ENCODE results near the gene EFCAB8. TPM values are rescaled to one million over a fixed set of nuclear protein-coding genes. Genes with fewer than 3 reads are reported as not detected.

Gene EFCAB8
- total RNA-seq, 1 donor from 2014 or later = 0.32 TPM

- Mint-ChIP-seq H3K27ac (ENCODE audit: unreplicated experiment) (no peak overlapping the region), H3K4me3 (ENCODE audit: unreplicated experiment) (no peak overlapping the region), H3K4me1 (ENCODE audit: low read depth) (no peaks in the 10 kb centered on the region), H3K9me3 (ENCODE audit: low read depth) (no peaks in the 10 kb centered on the region), H3K27me3 (ENCODE audit: low read depth) (no peaks in the 10 kb centered on the region), H3K36me3 (ENCODE audit: low read depth) (peaks cover 5% of the 10 kb centered on the region)
- no peak for DNase-seq (ENCODE audit: low spot score)
- TF ChIP-seq, protein P1, sequence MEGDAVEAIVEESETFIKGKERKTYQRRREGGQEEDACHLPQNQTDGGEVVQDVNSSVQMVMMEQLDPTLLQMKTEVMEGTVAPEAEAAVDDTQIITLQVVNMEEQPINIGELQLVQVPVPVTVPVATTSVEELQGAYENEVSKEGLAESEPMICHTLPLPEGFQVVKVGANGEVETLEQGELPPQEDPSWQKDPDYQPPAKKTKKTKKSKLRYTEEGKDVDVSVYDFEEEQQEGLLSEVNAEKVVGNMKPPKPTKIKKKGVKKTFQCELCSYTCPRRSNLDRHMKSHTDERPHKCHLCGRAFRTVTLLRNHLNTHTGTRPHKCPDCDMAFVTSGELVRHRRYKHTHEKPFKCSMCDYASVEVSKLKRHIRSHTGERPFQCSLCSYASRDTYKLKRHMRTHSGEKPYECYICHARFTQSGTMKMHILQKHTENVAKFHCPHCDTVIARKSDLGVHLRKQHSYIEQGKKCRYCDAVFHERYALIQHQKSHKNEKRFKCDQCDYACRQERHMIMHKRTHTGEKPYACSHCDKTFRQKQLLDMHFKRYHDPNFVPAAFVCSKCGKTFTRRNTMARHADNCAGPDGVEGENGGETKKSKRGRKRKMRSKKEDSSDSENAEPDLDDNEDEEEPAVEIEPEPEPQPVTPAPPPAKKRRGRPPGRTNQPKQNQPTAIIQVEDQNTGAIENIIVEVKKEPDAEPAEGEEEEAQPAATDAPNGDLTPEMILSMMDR (IDR thresholded peaks at IDR 0.05) = no peak
Observed at GRCh38 chr20:32885185-32885584, 26.5 kb downstream of the EFCAB8 start.

- Mint-ChIP-seq H3K36me3 (ENCODE audit: low read depth) (peaks cover 7% of the 10 kb centered on the region), H3K9me3 (ENCODE audit: low read depth) (no peaks in the 10 kb centered on the region), H3K27ac (ENCODE audit: unreplicated experiment) (no peak overlapping the region)
Observed at GRCh38 chr20:32885952-32886351, 27.2 kb downstream of the EFCAB8 start.

DNA sequence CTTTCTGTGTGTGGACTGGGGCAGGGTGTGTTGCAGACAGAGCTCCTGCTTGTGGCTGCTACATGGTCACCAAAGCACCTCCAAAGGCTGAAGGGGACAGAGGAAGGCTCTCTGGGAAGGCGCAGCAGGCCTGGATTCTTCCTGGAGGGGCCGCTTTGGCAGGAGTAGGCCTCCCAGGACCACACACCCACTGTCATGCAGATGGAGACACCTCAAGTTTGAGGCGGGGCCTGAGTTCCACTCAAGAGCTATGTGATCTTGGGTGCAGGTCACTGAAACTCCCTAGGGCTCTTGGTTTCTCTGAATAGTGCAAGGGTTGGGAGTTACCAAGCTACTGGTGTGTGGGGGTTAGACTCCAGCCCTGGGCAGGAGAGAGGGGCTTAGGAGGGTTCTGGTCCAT is 27.9 kb downstream of the EFCAB8 start:
- H3K4me3 Mint-ChIP-seq (ENCODE audit: unreplicated experiment) = no peak overlapping the region
- TF ChIP-seq, protein P1 (IDR thresholded peaks at IDR 0.05) = no peak
- H3K9me3 Mint-ChIP-seq (ENCODE audit: low read depth) = no peaks in the 10 kb centered on the region
- DNase-seq (ENCODE audit: low spot score) = no peak
- H3K27me3 Mint-ChIP-seq (ENCODE audit: low read depth) = no peaks in the 10 kb centered on the region
- no peak overlapping the region for H3K27ac Mint-ChIP-seq (ENCODE audit: unreplicated experiment)
- no peaks in the 10 kb centered on the region for H3K4me1 Mint-ChIP-seq (ENCODE audit: low read depth)
- peaks cover 7% of the 10 kb centered on the region for H3K36me3 Mint-ChIP-seq (ENCODE audit: low read depth)

More at GRCh38 chr20:32885952-32886351, 27.2 kb downstream of the EFCAB8 start:
- TF ChIP-seq, protein P1 (IDR thresholded peaks at IDR 0.05) = no peak
- Mint-ChIP-seq H3K27me3 (ENCODE audit: low read depth) (no peaks in the 10 kb centered on the region), H3K4me3 (ENCODE audit: unreplicated experiment) (no peak overlapping the region), H3K4me1 (ENCODE audit: low read depth) (no peaks in the 10 kb centered on the region)
- no peak for DNase-seq (ENCODE audit: low spot score)

GRCh38 chr20:32887492-32887891 is 28.8 kb downstream of the EFCAB8 start:
- Mint-ChIP-seq H3K27ac (ENCODE audit: unreplicated experiment) (no peak overlapping the region), H3K4me1 (ENCODE audit: low read depth) (no peaks in the 10 kb centered on the region), H3K9me3 (ENCODE audit: low read depth) (no peaks in the 10 kb centered on the region), H3K27me3 (ENCODE audit: low read depth) (no peaks in the 10 kb centered on the region), H3K4me3 (ENCODE audit: unreplicated experiment) (no peak overlapping the region), H3K36me3 (ENCODE audit: low read depth) (peaks cover 7% of the 10 kb centered on the region)
- TF ChIP-seq, protein P1 (IDR thresholded peaks at IDR 0.05) = no peak
- DNase-seq (ENCODE audit: low spot score) = no peak

DNA sequence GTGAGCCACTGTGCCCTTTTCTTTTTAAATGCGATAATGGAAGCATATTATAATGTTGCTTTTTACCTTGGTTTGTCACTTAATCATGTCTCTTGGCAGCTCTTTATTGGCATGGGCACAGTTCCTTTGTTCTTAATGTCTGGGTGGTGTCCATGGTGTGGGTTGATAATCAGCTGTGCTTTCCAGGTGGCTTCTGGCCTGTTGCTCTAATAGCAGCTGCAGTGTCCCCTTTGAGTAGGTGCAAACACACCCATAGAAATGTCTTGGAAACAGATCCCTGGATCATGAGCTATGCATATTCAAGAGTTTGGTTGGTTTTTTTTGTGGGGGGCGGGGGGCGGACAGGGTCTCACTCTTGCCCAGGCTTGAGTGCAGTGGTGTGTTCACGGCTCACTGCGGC is 29.9 kb downstream of the EFCAB8 start:
- no peak overlapping the region for H3K4me3 Mint-ChIP-seq (ENCODE audit: unreplicated experiment)
- no peaks in the 10 kb centered on the region for H3K9me3 Mint-ChIP-seq (ENCODE audit: low read depth)
- no peak overlapping the region for H3K27ac Mint-ChIP-seq (ENCODE audit: unreplicated experiment)
- TF ChIP-seq, protein P1 (IDR thresholded peaks at IDR 0.05) = no peak
- H3K4me1 Mint-ChIP-seq (ENCODE audit: low read depth) = no peaks in the 10 kb centered on the region
- no peak for DNase-seq (ENCODE audit: low spot score)
- no peaks in the 10 kb centered on the region for H3K27me3 Mint-ChIP-seq (ENCODE audit: low read depth)
- H3K36me3 Mint-ChIP-seq (ENCODE audit: low read depth) = peaks cover 7% of the 10 kb centered on the region
